RWPE1 (cell line): Measurements from ENCODE around the gene RGS6.

ENCODE experiments used
- CTCF ChIA-PET: fragments of 350-600 bp; sonication (Branson Sonifier 250); formaldehyde crosslinking; extraction: SDS; loops from one replicate; lab custom pipeline; 2021; lab: Yijun Ruan, JAX
- POLR2A ChIA-PET: fragments of 400-600 bp; formaldehyde crosslinking; extraction: SDS; loops from one replicate; lab custom pipeline; 2020; ENCODE audit warnings: antibody characterized with exemption; ENCODE audit not compliant: low non-redundant PET; lab: Yijun Ruan, JAX
- DNase-seq: peaks from one replicate; pipeline ENCODE4 v3.0.0; 2012; ENCODE audit warnings: low spot score
- H3K27ac ChIP-seq: fragments of 450-650 bp; 2 replicates; pipeline ENCODE4 v1.5.1; 2017
- CTCF ChIP-seq: fragments of 450-650 bp; conservative IDR thresholded peaks from 2 replicates; pipeline ENCODE4 v1.5.1; 2017; ENCODE audit warnings: low read depth, mild to moderate bottlenecking

RGS6 gene

GRCh38 chr14:72515779-72516770 lies 583.8 kb downstream of the RGS6 start:
- H3K27ac ChIP-seq = no peak overlapping the region
- ChIA-PET CTCF (interaction anchor here (0.6 to 6.5 kb wide), 7 partner anchors 21 to 433 kb away, joined by 3 to 100 read pairs (median 4); partner anchors contain the start of gene DPF3), POLR2A (no interaction called here)
- no peak for TF ChIP-seq CTCF
- DNase-seq = no peak

GRCh38 chr14:72516936-72517700 lies 584.9 kb downstream of the RGS6 start:
- no peak overlapping the region for H3K27ac ChIP-seq
- CTCF ChIA-PET = interaction anchor here (0.6 to 6.5 kb wide), 19 partner anchors 12 to 594 kb away, joined by 3 to 100 read pairs (median 4); partner anchors contain the start of gene DPF3
- TF ChIP-seq CTCF = peak; percentile 89
- no peak for DNase-seq
- POLR2A ChIA-PET = no interaction called here

DNA sequence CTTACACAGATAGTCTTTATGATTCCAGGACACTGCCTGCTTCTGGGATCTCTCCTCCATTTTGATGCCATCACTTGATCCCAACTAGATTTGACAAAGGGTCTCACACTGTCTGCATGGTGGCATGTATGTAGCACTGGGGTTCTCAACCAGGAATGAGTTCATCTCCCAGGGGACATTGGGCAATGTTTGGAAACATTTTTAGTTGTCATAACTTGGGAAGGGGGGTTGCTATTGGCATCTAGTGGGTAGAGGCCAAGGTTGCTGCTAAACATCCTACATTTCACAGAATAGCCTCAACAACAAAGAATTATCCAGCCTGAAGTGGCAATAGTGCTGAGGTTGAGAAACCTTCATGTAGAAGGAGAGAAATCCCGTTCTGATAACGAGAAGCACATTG lies 585.5 kb downstream of the RGS6 start:
- no peak overlapping the region for H3K27ac ChIP-seq
- CTCF ChIA-PET = interaction anchor here (0.6 to 6.5 kb wide), 13 partner anchors 13 to 594 kb away, joined by 3 to 100 read pairs (median 5); partner anchors contain the start of gene DPF3
- no peak for TF ChIP-seq CTCF
- POLR2A ChIA-PET = no interaction called here
- DNase-seq = no peak

- H3K27ac ChIP-seq = no peak overlapping the region
- no peak for TF ChIP-seq CTCF
- CTCF ChIA-PET = no interaction called here
- POLR2A ChIA-PET = no interaction called here
- DNase-seq = no peak
Observed at GRCh38 chr14:72518809-72519377, 586.7 kb downstream of the RGS6 start.

DNA sequence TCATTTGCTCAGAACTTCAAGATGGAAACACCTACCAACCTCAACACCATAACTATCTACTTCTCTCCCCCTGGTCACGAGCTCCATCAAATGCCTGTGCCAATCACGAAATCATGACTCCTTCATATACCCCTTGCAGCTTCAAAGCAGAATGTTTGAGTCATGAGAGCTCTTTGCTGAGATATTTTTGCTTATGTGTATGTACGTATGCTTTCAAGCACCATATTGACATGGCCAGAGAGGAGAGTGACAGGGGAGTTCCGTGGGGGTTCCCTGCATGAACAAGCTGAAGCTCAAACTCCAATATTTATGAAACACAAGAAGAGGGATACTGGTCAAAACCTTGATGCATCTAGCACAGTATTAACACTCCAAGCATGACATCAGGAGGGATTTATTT lies 587.3 kb downstream of the RGS6 start:
- ChIA-PET CTCF (no interaction called here), POLR2A (no interaction called here)
- TF ChIP-seq CTCF = no peak
- H3K27ac ChIP-seq = no peak overlapping the region
- no peak for DNase-seq

DNA sequence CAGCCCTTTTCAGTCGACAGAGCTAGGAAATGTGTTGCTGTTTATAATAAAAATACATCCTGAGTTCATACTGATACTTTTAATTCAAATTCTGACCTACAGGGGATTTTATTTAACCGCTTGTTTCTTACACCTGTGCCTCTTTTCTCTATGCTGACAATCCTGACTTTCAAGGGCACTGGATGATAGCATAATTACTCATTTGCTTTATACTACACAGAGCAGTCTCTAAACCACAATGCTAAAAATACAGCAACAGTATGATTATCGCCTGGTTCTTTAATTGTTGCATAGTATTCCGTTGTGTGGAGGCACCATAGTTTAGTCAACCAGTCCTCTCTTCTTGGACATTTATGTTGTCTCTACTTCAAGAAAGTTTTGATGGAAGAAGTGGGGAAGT lies 588.8 kb downstream of the RGS6 start:
- ChIA-PET CTCF (no interaction called here), POLR2A (no interaction called here)
- no peak overlapping the region for H3K27ac ChIP-seq
- no peak for DNase-seq
- TF ChIP-seq CTCF = no peak
